ENCODE measurements around the gene ARHGAP33.

The ARHGAP33 gene

DNA sequence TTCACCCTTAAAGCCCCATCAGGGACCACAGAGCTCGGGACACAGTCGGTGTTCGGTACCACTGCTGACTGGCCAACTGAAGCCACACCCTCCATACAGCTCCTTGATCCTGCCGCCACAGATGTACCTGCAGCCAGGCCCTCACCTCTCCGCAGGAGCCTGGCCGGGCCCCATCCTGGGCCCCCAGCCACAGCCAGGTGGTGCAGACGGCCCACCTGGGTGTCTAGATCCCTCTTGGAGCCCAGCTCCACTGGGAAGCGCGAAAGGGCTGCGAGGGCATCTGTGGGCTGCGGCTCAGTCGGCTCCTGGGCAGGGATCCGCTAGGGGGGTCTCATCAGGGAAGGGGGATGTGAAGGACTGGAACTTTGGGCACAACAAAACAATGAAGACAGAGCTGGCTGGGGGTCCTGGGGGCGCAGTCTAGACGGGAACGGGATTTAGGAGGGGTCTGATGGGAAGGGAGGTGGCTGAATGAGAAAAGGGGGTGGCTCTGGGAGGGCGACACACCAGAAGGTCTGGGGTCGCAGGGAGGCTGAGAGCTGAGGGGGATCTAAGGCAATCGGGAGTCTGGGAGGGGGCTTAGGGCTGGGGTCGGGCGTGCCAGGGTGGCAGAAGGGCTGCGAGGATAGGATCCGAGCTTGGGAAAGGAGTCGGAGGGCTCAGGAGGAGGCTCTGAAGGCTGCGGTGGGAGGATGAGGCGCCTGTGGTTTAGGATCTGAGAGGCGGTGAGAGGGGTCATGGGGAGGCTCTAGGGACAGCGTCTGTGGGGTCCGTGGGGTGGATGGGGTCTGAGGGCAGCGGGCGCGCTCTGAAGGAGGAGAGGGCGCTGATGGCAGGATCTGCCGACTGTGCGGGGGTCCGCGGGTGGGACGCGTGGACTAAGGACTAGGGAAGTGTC, 21.5 kb downstream of the ARHGAP33 start:
- no peak for DNase-seq (ENCODE audit: low read depth in 2 of 2)
- no peak overlapping the region for H3K4me3 ChIP-seq (replicated peaks in 1 of 2; ENCODE audit: low read depth in 2 of 2, low read length in 2 of 2)
- TF ChIP-seq, protein P1, sequence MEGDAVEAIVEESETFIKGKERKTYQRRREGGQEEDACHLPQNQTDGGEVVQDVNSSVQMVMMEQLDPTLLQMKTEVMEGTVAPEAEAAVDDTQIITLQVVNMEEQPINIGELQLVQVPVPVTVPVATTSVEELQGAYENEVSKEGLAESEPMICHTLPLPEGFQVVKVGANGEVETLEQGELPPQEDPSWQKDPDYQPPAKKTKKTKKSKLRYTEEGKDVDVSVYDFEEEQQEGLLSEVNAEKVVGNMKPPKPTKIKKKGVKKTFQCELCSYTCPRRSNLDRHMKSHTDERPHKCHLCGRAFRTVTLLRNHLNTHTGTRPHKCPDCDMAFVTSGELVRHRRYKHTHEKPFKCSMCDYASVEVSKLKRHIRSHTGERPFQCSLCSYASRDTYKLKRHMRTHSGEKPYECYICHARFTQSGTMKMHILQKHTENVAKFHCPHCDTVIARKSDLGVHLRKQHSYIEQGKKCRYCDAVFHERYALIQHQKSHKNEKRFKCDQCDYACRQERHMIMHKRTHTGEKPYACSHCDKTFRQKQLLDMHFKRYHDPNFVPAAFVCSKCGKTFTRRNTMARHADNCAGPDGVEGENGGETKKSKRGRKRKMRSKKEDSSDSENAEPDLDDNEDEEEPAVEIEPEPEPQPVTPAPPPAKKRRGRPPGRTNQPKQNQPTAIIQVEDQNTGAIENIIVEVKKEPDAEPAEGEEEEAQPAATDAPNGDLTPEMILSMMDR (IDR thresholded peaks at IDR 0.05; ENCODE audit: low read depth, low read length) = no peak

DNA sequence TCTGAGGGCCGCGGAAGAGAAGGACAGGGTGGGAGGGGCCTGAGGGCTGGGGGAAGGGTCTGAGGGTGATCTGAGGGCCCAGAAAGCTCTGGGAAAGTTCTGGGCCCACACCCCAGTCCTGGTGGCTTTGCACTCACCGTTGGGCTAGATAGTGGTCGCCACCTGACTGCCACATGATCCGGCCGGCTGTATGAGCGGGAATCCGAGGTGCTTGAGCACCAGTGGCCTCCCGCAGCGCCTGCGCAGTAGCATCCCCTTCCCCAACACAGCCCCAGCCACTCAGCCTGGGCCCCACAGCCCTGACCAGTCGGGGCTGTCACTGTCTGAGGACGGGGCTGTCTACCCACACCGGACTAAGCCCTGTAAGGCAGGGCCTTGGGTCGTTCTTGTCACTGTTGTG, 22.3 kb downstream of the ARHGAP33 start:
- DNase-seq (ENCODE audit: low read depth in 2 of 2) = no peak
- no peak overlapping the region for H3K4me3 ChIP-seq (replicated peaks in 1 of 2; ENCODE audit: low read depth in 2 of 2, low read length in 2 of 2)
- TF ChIP-seq, protein P1 (IDR thresholded peaks at IDR 0.05; ENCODE audit: low read depth, low read length) = no peak

DNA sequence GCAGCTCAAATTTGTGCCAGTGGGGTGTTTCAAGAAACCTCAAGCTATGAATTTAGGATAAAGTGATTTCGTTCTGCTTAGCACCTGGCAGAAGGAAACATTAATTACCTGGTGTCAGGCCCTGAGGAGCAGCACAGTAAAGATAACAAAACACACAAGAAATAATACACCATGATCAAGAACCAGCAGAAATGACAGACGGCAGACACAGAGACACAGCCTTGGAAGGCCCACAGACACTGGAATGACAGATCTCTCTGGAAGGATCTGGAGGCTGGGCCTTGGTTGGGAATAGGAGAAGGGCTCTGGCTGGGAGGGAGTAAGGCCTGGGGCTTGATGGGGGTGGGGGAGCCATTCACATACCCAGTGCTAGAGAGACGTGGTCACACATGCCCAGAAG, 26.5 kb downstream of the ARHGAP33 start:
- DNase-seq (ENCODE audit: low read depth in 2 of 2) = no peak
- H3K4me3 ChIP-seq (replicated peaks in 1 of 2; ENCODE audit: low read depth in 2 of 2, low read length in 2 of 2) = no peak overlapping the region
- TF ChIP-seq, protein P1 (IDR thresholded peaks at IDR 0.05; ENCODE audit: low read depth, low read length) = no peak

DNA sequence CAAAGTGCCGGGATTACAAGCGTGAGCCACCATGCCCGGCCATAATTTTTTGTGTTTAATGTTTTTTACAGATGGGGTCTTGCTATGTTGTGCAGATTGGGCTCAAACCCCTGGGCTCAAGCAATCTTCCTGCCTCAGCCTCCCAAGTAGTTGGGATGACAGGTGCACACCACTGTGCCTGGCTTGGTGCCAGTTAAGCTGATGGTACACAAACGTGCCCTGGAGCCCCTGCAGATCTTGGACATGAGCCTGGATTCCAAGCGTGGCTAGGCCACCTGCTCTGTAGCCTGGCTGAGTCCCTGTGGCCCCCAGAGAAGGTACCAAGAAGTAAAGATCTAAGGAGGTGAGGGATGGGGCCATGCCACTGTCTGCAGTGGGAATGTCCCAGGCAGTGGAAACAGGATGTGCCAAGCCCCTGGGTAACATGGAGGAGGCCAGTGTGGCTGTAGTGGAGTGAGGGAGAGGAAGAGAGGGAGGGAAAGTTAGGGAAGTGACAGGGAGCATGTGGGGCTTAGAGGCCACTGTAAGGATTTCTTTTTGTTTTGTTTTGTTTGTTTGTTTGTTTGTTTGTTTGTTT, 30.2 kb downstream of the ARHGAP33 start:
- TF ChIP-seq, protein P1 (IDR thresholded peaks at IDR 0.05; ENCODE audit: low read depth, low read length) = no peak
- DNase-seq (ENCODE audit: low read depth in 2 of 2) = no peak
- H3K4me3 ChIP-seq (replicated peaks in 1 of 2; ENCODE audit: low read depth in 2 of 2, low read length in 2 of 2) = no peak overlapping the region

DNA sequence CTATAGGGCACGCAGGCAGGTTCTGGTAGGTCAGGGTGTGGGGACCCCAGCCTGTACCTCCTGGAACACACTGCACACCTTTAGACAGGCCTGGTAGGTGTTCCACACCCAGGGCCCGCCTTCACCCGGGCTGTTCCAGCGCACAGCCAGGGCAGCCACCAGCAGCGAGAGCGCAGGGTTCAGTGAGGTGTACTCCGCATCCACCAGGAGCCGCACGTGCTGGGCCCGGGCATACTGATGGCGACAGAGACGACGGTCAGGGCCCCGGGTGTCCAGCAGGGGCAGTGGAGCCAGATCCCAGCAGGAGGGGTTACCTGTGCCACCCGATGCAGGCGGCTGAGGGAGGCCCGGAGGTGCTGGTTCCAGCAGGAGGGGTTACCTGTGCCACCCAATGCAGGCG, 31.2 kb downstream of the ARHGAP33 start:
- TF ChIP-seq, protein P1 (IDR thresholded peaks at IDR 0.05; ENCODE audit: low read depth, low read length) = no peak
- no peak overlapping the region for H3K4me3 ChIP-seq (replicated peaks in 1 of 2; ENCODE audit: low read depth in 2 of 2, low read length in 2 of 2)
- no peak for DNase-seq (ENCODE audit: low read depth in 2 of 2)

DNA sequence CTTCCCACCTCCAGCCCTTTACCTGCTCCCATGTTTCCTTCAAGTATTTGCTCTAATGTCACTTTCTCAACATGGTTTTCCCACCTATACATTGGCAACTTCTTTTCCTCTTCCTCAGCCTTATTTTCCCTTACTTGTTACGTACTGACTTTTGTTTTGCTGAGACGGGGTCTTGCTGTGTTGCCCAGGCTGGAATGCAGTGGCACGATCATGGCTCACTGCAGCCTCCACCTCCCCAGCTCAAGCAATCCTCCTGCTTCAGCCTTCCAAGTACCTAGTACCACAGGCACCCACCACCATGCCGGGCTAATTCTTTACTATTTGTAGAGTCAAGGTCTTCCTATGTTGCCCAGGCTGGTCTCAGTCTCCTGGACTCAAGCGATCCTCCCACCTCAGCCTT, 32.3 kb downstream of the ARHGAP33 start:
- no peak overlapping the region for H3K4me3 ChIP-seq (replicated peaks in 1 of 2; ENCODE audit: low read depth in 2 of 2, low read length in 2 of 2)
- no peak for DNase-seq (ENCODE audit: low read depth in 2 of 2)
- TF ChIP-seq, protein P1 (IDR thresholded peaks at IDR 0.05; ENCODE audit: low read depth, low read length) = no peak

All from cardiac fibroblast (primary cell).